Vagina (tissue), 2 donors: ENCODE results near the gene NT5C1A.

Source experiments
- POLR2A ChIP-seq, 2 donors: fragments of 450-650 bp; IDR thresholded peaks; one replicate each; pipeline ENCODE4 v1.6.1; 2017; ENCODE audit warnings: antibody characterized with exemption in 2 of 2, mild to moderate bottlenecking in 2 of 2, moderate library complexity in 2 of 2
- POLR2AphosphoS5 ChIP-seq, 2 donors: sonication (generic); formaldehyde crosslinking; IDR thresholded peaks; one replicate each; pipeline ENCODE4 v1.9.0; 2017; ENCODE audit warnings: antibody characterized with exemption in 2 of 2, mild to moderate bottlenecking in 2 of 2, low read depth in 1 of 2; ENCODE audit not compliant: insufficient read depth in 1 of 2
- TF ChIP-seq, protein P1 (sequence below), 3 experiments: fragments of 450-650 bp in 2 of 3; fragments of 200-600 bp in 1 of 3; sonication (generic) in 1 of 3; IDR thresholded peaks; one replicate each; pipeline ENCODE4 v1.5.1; 2017 to 2019; ENCODE audit warnings: antibody characterized with exemption in 3 of 3, mild to moderate bottlenecking in 2 of 3, moderate library complexity in 2 of 3

DNA sequence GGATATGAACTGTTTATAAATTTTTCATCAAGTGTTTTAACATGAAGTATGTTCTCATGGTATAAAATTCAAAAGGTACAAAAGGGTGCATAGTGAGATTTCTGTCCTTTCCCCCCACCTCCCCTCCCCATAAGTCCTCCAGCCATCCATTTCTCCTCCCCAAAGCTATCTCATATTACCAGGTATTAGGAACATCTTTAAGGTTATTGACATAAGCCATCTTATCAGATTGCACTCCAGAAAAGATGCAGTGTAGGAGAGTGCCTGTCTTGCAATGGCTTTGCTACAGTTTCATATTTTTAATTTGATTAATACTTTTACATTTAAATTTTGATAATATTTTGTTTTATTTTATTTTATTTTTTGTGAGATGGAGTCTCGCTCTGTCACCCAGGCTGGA, 32.9 kb upstream of the NT5C1A start:
- TF ChIP-seq, protein P1, sequence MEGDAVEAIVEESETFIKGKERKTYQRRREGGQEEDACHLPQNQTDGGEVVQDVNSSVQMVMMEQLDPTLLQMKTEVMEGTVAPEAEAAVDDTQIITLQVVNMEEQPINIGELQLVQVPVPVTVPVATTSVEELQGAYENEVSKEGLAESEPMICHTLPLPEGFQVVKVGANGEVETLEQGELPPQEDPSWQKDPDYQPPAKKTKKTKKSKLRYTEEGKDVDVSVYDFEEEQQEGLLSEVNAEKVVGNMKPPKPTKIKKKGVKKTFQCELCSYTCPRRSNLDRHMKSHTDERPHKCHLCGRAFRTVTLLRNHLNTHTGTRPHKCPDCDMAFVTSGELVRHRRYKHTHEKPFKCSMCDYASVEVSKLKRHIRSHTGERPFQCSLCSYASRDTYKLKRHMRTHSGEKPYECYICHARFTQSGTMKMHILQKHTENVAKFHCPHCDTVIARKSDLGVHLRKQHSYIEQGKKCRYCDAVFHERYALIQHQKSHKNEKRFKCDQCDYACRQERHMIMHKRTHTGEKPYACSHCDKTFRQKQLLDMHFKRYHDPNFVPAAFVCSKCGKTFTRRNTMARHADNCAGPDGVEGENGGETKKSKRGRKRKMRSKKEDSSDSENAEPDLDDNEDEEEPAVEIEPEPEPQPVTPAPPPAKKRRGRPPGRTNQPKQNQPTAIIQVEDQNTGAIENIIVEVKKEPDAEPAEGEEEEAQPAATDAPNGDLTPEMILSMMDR (IDR thresholded peaks at IDR 0.05): no peak
- no peak for TF ChIP-seq POLR2A (IDR thresholded peaks at IDR 0.05)
- no peak for TF ChIP-seq POLR2AphosphoS5 (IDR thresholded peaks at IDR 0.05; ENCODE audit: insufficient read depth in 1 of 2, low read depth in 1 of 2)
